SK-N-SH treated with all-trans-retinoic acid at 6 μM for 48 hours (cell line): ENCODE measurements around the gene EVI5.

Source experiments
- ATAC-seq: fragments of 200-7000 bp; cut with Tn5 transposase; 3 replicates; pipeline ENCODE4 v1.9.1; 2020; ENCODE audit warnings: mild to moderate bottlenecking, moderate library complexity
- ARNTL ChIP-seq: fragments of 450-650 bp; formaldehyde crosslinking; IDR thresholded peaks from 2 replicates; pipeline ENCODE4 v1.5.0; 2020; ENCODE audit warnings: low read depth, mild to moderate bottlenecking, moderate library complexity, borderline replicate concordance
- BACH2 ChIP-seq: fragments of 250-450 bp; sonication (Bioruptor Pico); IDR thresholded peaks from 2 replicates; pipeline ENCODE4 v1.9.0; 2021; ENCODE audit warnings: mild to moderate bottlenecking, borderline replicate concordance
- CSDC2 ChIP-seq: fragments of 250-450 bp; sonication (Bioruptor Pico); IDR thresholded peaks from 2 replicates; pipeline ENCODE4 v1.5.0; 2020; ENCODE audit warnings: mild to moderate bottlenecking, moderate library complexity
- ESRRG ChIP-seq: fragments of 250-450 bp; sonication (Bioruptor Pico); IDR thresholded peaks from 2 replicates; pipeline ENCODE4 v1.6.1; 2021; ENCODE audit warnings: mild to moderate bottlenecking
- OSR1 ChIP-seq: fragments of 250-450 bp; sonication (Bioruptor Pico); IDR thresholded peaks from 2 replicates; pipeline ENCODE4 v1.8.0; 2022; ENCODE audit warnings: moderate library complexity, mild to moderate bottlenecking, inconsistent platforms
- PPARA ChIP-seq: fragments of 250-450 bp; sonication (Bioruptor Pico); IDR thresholded peaks from 2 replicates; pipeline ENCODE4 v1.5.0; 2020; ENCODE audit warnings: mild to moderate bottlenecking, borderline replicate concordance
- RARB ChIP-seq: fragments of 250-450 bp; sonication (Bioruptor Pico); IDR thresholded peaks from 2 replicates; pipeline ENCODE4 v1.8.0; 2021; ENCODE audit warnings: mild to moderate bottlenecking, moderate library complexity
- SNAI2 ChIP-seq: fragments of 250-450 bp; sonication (Bioruptor Pico); IDR thresholded peaks from 2 replicates; pipeline ENCODE4 v1.5.0; 2020; ENCODE audit warnings: mild to moderate bottlenecking, moderate library complexity
- TCF4 ChIP-seq: fragments of 250-450 bp; sonication (Bioruptor Pico); IDR thresholded peaks from 2 replicates; pipeline ENCODE4 v1.8.0; 2021; ENCODE audit warnings: mild to moderate bottlenecking, moderate library complexity, borderline replicate concordance
- TOX ChIP-seq: fragments of 250-450 bp; sonication (Bioruptor Pico); IDR thresholded peaks from 2 replicates; pipeline ENCODE4 v1.8.0; 2021; ENCODE audit warnings: mild to moderate bottlenecking, moderate library complexity, borderline replicate concordance
- ZC3H10 ChIP-seq: fragments of 250-450 bp; sonication (Bioruptor Pico); IDR thresholded peaks from 2 replicates; pipeline ENCODE4 v1.5.1; 2021; ENCODE audit warnings: mild to moderate bottlenecking, moderate library complexity
- ZFP30 ChIP-seq: fragments of 450-650 bp; formaldehyde crosslinking; IDR thresholded peaks from 2 replicates; pipeline ENCODE4 v1.5.0; 2022; ENCODE audit warnings: mild to moderate bottlenecking, moderate library complexity
- ZNF565 ChIP-seq: fragments of 450-650 bp; formaldehyde crosslinking; conservative IDR thresholded peaks from 2 replicates; pipeline ENCODE4 v1.5.0; 2020; ENCODE audit warnings: low read depth, mild to moderate bottlenecking, moderate library complexity
- ZNF70 ChIP-seq: fragments of 450-650 bp; formaldehyde crosslinking; IDR thresholded peaks from 2 replicates; pipeline ENCODE4 v1.5.0; 2020; ENCODE audit warnings: mild to moderate bottlenecking, moderate library complexity
- ZNF8 ChIP-seq: fragments of 450-650 bp; formaldehyde crosslinking; IDR thresholded peaks from 2 replicates; pipeline ENCODE4 v1.5.0; 2020; ENCODE audit warnings: mild to moderate bottlenecking, moderate library complexity
- TF ChIP-seq, protein P1 (sequence below): fragments of 250-450 bp; sonication (Bioruptor Pico); IDR thresholded peaks from 2 replicates; pipeline ENCODE4 v1.5.0; 2020; ENCODE audit warnings: mild to moderate bottlenecking, moderate library complexity
- TF ChIP-seq, protein P2 (sequence below): fragments of 250-450 bp; sonication (Bioruptor Pico); IDR thresholded peaks from 2 replicates; pipeline ENCODE4 v1.5.1; 2020; ENCODE audit warnings: low read depth, mild to moderate bottlenecking, moderate library complexity
- TF ChIP-seq, protein P3 (sequence below): fragments of 250-450 bp; sonication (Bioruptor Pico); IDR thresholded peaks from 2 replicates; pipeline ENCODE4 v1.5.1; 2021; ENCODE audit warnings: mild to moderate bottlenecking, moderate library complexity
- TF ChIP-seq, protein P4 (sequence below): fragments of 250-450 bp; sonication (Bioruptor Pico); IDR thresholded peaks from 2 replicates; pipeline ENCODE4 v1.8.0; 2021; ENCODE audit warnings: low read depth, mild to moderate bottlenecking, moderate library complexity, borderline replicate concordance

Gene EVI5

DNA sequence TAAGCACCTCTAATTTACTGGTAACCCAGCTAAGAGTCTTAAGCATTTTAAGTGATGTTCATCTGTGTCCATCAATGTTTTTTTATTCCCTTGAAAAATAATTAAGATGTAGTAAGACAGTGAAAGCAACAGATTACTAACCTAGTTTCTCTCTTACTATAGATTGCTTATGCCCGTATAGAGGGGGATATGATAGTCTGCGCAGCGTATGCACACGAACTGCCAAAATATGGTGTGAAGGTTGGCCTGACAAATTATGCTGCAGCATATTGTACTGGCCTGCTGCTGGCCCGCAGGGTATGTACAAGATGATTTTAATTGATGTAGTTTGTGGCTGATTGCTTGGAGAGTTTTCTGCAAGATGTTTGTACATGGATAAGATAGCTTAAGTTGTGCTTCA lies 49.7 kb upstream of the EVI5 start (continued):
- TF ChIP-seq, protein P1, sequence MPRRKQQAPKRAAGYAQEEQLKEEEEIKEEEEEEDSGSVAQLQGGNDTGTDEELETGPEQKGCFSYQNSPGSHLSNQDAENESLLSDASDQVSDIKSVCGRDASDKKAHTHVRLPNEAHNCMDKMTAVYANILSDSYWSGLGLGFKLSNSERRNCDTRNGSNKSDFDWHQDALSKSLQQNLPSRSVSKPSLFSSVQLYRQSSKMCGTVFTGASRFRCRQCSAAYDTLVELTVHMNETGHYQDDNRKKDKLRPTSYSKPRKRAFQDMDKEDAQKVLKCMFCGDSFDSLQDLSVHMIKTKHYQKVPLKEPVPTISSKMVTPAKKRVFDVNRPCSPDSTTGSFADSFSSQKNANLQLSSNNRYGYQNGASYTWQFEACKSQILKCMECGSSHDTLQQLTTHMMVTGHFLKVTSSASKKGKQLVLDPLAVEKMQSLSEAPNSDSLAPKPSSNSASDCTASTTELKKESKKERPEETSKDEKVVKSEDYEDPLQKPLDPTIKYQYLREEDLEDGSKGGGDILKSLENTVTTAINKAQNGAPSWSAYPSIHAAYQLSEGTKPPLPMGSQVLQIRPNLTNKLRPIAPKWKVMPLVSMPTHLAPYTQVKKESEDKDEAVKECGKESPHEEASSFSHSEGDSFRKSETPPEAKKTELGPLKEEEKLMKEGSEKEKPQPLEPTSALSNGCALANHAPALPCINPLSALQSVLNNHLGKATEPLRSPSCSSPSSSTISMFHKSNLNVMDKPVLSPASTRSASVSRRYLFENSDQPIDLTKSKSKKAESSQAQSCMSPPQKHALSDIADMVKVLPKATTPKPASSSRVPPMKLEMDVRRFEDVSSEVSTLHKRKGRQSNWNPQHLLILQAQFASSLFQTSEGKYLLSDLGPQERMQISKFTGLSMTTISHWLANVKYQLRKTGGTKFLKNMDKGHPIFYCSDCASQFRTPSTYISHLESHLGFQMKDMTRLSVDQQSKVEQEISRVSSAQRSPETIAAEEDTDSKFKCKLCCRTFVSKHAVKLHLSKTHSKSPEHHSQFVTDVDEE: no peak
- TF ChIP-seq TCF4 (CRISPR knock-in tag): no peak
- TF ChIP-seq, protein P2, sequence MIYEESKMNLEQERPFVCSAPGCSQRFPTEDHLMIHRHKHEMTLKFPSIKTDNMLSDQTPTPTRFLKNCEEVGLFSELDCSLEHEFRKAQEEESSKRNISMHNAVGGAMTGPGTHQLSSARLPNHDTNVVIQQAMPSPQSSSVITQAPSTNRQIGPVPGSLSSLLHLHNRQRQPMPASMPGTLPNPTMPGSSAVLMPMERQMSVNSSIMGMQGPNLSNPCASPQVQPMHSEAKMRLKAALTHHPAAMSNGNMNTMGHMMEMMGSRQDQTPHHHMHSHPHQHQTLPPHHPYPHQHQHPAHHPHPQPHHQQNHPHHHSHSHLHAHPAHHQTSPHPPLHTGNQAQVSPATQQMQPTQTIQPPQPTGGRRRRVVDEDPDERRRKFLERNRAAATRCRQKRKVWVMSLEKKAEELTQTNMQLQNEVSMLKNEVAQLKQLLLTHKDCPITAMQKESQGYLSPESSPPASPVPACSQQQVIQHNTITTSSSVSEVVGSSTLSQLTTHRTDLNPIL (CRISPR knock-in tag): no peak
- no peak for TF ChIP-seq BACH2 (CRISPR knock-in tag)
- no peak for TF ChIP-seq CSDC2

DNA sequence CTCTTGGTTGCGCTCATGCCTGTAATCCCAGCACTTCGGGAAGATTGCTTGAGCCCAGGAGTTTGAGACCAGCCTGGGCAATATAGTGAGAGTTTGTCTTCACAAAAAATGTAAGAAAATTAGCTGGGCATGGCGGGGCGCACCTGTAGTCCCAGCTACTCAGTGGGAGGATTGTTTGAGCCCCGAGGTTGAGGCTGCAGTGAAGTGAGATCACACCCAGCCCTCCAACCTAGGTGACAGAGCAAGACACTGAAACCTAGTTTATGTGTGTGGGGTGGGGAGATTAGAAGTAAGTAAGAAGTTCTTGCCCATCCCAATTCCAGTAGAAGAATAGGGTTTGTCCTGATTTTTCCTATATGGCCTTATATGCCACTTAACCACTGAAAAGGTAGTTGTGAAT lies 48.9 kb upstream of the EVI5 start:
- no peak for ATAC-seq
- TF ChIP-seq ZC3H10 (CRISPR knock-in tag) (no peak), OSR1 (CRISPR knock-in tag) (no peak), SNAI2 (no peak), CSDC2 (no peak), TCF4 (CRISPR knock-in tag) (no peak), PPARA (no peak), ZFP30 (CRISPR knock-in tag) (no peak), BACH2 (CRISPR knock-in tag) (no peak), ESRRG (no peak), TOX (CRISPR knock-in tag) (no peak), RARB (CRISPR knock-in tag) (no peak), ZNF70 (no peak), ZNF565 (no peak), ZNF8 (no peak), ARNTL (no peak)
- TF ChIP-seq, protein P3, sequence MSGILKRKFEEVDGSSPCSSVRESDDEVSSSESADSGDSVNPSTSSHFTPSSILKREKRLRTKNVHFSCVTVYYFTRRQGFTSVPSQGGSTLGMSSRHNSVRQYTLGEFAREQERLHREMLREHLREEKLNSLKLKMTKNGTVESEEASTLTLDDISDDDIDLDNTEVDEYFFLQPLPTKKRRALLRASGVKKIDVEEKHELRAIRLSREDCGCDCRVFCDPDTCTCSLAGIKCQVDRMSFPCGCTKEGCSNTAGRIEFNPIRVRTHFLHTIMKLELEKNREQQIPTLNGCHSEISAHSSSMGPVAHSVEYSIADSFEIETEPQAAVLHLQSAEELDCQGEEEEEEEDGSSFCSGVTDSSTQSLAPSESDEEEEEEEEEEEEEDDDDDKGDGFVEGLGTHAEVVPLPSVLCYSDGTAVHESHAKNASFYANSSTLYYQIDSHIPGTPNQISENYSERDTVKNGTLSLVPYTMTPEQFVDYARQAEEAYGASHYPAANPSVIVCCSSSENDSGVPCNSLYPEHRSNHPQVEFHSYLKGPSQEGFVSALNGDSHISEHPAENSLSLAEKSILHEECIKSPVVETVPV: no peak
- TF ChIP-seq, protein P2 (CRISPR knock-in tag): no peak
- TF ChIP-seq, protein P4, sequence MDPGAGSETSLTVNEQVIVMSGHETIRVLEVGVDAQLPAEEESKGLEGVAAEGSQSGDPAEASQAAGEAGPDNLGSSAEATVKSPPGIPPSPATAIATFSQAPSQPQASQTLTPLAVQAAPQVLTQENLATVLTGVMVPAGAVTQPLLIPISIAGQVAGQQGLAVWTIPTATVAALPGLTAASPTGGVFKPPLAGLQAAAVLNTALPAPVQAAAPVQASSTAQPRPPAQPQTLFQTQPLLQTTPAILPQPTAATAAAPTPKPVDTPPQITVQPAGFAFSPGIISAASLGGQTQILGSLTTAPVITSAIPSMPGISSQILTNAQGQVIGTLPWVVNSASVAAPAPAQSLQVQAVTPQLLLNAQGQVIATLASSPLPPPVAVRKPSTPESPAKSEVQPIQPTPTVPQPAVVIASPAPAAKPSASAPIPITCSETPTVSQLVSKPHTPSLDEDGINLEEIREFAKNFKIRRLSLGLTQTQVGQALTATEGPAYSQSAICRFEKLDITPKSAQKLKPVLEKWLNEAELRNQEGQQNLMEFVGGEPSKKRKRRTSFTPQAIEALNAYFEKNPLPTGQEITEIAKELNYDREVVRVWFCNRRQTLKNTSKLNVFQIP (CRISPR knock-in tag): no peak
- TF ChIP-seq, protein P1: no peak
- TF ChIP-seq, all 23 proteins: peak for 0

DNA sequence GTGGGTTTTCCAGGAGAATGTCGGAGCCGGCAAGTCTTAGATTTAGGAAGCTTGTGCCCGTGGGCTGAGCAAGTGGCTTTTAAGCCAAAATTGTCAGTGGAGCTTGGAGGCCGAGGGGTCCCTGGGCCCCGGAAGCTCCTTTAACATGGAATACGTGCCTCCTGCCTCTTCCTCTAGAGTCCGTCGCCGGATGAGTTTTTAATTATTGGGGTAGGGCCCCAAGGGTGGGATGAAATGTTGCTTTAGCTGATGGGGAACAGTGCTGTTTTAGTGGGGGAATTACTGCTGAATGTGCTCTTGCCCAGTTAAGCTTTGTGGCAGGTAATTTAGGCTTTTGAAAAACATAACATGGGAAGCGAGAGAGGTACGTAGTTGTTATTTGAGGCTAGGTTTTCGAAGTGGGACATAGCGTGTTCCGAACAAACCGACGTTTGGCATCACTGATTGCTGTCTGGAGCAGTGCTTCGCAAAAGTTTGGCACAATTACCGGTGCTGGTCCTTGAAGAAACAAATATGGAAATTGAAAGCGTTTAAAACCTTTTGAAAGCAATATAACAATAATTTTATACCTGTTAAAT lies 47.7 kb upstream of the EVI5 start:
- peak; percentile 5; the same call in 2 of the 3 replicates for ATAC-seq

More for the DNA sequence above, 47.7 kb upstream of the EVI5 start:
- TF ChIP-seq ESRRG: no peak
- TF ChIP-seq, protein P1: no peak
- TF ChIP-seq, protein P2 (CRISPR knock-in tag): 0 out of 2 replicates have a peak, but pooled peaks have one; percentile 39
- TF ChIP-seq, all 23 proteins: peak for 1
